COLO668 (cell line): ENCODE data around the gene HAUS8.
A peak's percentile ranks its signal among the peaks of the same experiment; 100 is the strongest.
"Not testable (repeated sequence)": the region's sequence is repeated elsewhere in the genome, so short reads cannot be mapped to it uniquely, and the experiment has no call there.

Source experiments
- DNase-seq: peaks from one replicate; lab custom pipeline; 2025; ENCODE audit not compliant: unreplicated experiment; lab: John Stamatoyannopoulos, UW

Gene HAUS8

GRCh38 chr19:17037184-17037583 is 38.1 kb downstream of the HAUS8 start:
- DNase-seq, result no peak

GRCh38 chr19:17036640-17037039 is 38.6 kb downstream of the HAUS8 start:
- no peak for DNase-seq

GRCh38 chr19:17035842-17036424 is 39.3 kb downstream of the HAUS8 start:
- DNase-seq, result peak; percentile 5

GRCh38 chr19:17031741-17032140 is 43.5 kb downstream of the HAUS8 start:
- no peak for DNase-seq

GRCh38 chr19:17027535-17027975 is 47.7 kb downstream of the HAUS8 start:
- no peak for DNase-seq

- DNase-seq, result no peak
These were observed 48.3 kb downstream of the HAUS8 start, which contains the start of gene CPAMD8 for GRCh38 chr19:17026706-17027534. CPAMD8 (minus strand) TSS chr19:17026810; CDS start chr19:17026642, 168 bp downstream.

GRCh38 chr19:17025991-17026658 is 49.1 kb downstream of the HAUS8 start:
- no peak for DNase-seq

GRCh38 chr19:17025361-17025760 is 49.9 kb downstream of the HAUS8 start:
- DNase-seq, result no peak

- DNase-seq, result not testable (repeated sequence)
These were observed 50.3 kb downstream of the HAUS8 start for GRCh38 chr19:17024941-17025340.

GRCh38 chr19:17023805-17024204 is 51.4 kb downstream of the HAUS8 start:
- no peak for DNase-seq

- DNase-seq, result no peak
These were observed 52.5 kb downstream of the HAUS8 start for GRCh38 chr19:17022738-17023137.

GRCh38 chr19:17021793-17022590 is 53.3 kb downstream of the HAUS8 start:
- DNase-seq, result no peak

- no peak for DNase-seq
These were observed 53.9 kb downstream of the HAUS8 start for GRCh38 chr19:17021328-17021727.

- no peak for DNase-seq
These were observed 54.4 kb downstream of the HAUS8 start for GRCh38 chr19:17020823-17021222.

GRCh38 chr19:17020385-17020784 is 54.9 kb downstream of the HAUS8 start:
- no peak for DNase-seq

GRCh38 chr19:17014212-17014861 is 60.9 kb downstream of the HAUS8 start:
- not testable (repeated sequence) for DNase-seq

GRCh38 chr19:17011485-17011884 is 63.8 kb downstream of the HAUS8 start:
- DNase-seq, result no peak

GRCh38 chr19:17006579-17006978 is 68.7 kb downstream of the HAUS8 start:
- no peak for DNase-seq

- no peak for DNase-seq
These were observed 70.3 kb downstream of the HAUS8 start for GRCh38 chr19:17005000-17005399.

- no peak for DNase-seq
These were observed 70.9 kb downstream of the HAUS8 start for GRCh38 chr19:17004386-17004785.

- DNase-seq, result no peak
These were observed 72.8 kb downstream of the HAUS8 start for GRCh38 chr19:17002455-17002854.
